ENCODE data around the gene ZNF543.
"Not testable (repeated sequence)": the region's sequence is repeated elsewhere in the genome, so short reads cannot be mapped to it uniquely, and the experiment has no call there.

The ZNF543 gene

GRCh38 chr19:57320180-57321084 lies at the start of gene ZNF543:
Gene ZNF543 (plus strand): TSS chr19:57320472. CDS start chr19:57320854, 382 bp downstream.
- peak; percentile 93 to 97 for DNase-seq

- DNase-seq, result no peak
Observed at GRCh38 chr19:57271280-57271679, 49.0 kb upstream of the ZNF543 start.

- no peak for DNase-seq
Observed at GRCh38 chr19:57273014-57273413, 47.3 kb upstream of the ZNF543 start.

- DNase-seq, result no peak
Observed at GRCh38 chr19:57276430-57276829, 43.8 kb upstream of the ZNF543 start.

- not testable (repeated sequence) for DNase-seq
Observed at GRCh38 chr19:57278481-57278880, 41.8 kb upstream of the ZNF543 start.

- peak; percentile 85 to 94 for DNase-seq
Observed at GRCh38 chr19:57279418-57280164, 40.7 kb upstream of the ZNF543 start.

- DNase-seq, result peak; percentile 98
Observed at GRCh38 chr19:57280165-57280961, 39.9 kb upstream of the ZNF543 start, which contains the start of gene ZNF460. Gene ZNF460 (plus strand): TSS chr19:57280485. CDS start chr19:57280807, 322 bp downstream.

- DNase-seq, result peak in 1 of 2 experiments; percentile 7
Observed at GRCh38 chr19:57280962-57281400, 39.3 kb upstream of the ZNF543 start.

GRCh38 chr19:57282011-57282643 lies 38.1 kb upstream of the ZNF543 start:
- DNase-seq, result no peak

- DNase-seq, result no peak
Observed at GRCh38 chr19:57288373-57288772, 31.9 kb upstream of the ZNF543 start.

- no peak for DNase-seq
Observed at GRCh38 chr19:57290970-57291369, 29.3 kb upstream of the ZNF543 start.

- no peak for DNase-seq
Observed at GRCh38 chr19:57292547-57292946, 27.7 kb upstream of the ZNF543 start.

- no peak for DNase-seq
Observed at GRCh38 chr19:57293719-57294118, 26.6 kb upstream of the ZNF543 start.

- no peak for DNase-seq
Observed at GRCh38 chr19:57302020-57302465, 18.2 kb upstream of the ZNF543 start.

GRCh38 chr19:57302727-57303401 lies 17.4 kb upstream of the ZNF543 start:
- DNase-seq, result no peak

- no peak for DNase-seq
Observed at GRCh38 chr19:57305056-57305455, 15.2 kb upstream of the ZNF543 start.

GRCh38 chr19:57308514-57308913 lies 11.8 kb upstream of the ZNF543 start:
- no peak for DNase-seq

GRCh38 chr19:57310792-57311191 lies 9.5 kb upstream of the ZNF543 start:
- no peak for DNase-seq

GRCh38 chr19:57314146-57314545 lies 6.1 kb upstream of the ZNF543 start:
- DNase-seq, result no peak

- DNase-seq, result no peak
Observed at GRCh38 chr19:57317503-57317902, 2.8 kb upstream of the ZNF543 start.

- DNase-seq, result no peak
Observed at GRCh38 chr19:57319869-57320179, 448 bp upstream of the ZNF543 start.

GRCh38 chr19:57321116-57321515 lies 844 bp downstream of the ZNF543 start:
- DNase-seq, result no peak
